Natural killer cell (primary cell): ENCODE data around the gene TTC16. TPM values are rescaled to one million over a fixed set of nuclear protein-coding genes. Genes with fewer than 3 reads are reported as not detected.

Source experiments
- ATAC-seq, 3 donors: fragments of 150-1000 bp in 2 of 3; fragments of 200-7000 bp in 1 of 3; cut with Tn5 transposase; 1 replicate in 1 of 3; 2 replicates in 2 of 3; pipeline ENCODE4 v1.10.0; 2021; ENCODE audit warnings: mild to moderate bottlenecking in 2 of 3, moderate library complexity in 2 of 3
- DNase-seq, 2 donors: peaks; one replicate each; pipeline versions ENCODE4 v3.0.0 to v3.0.0-alpha.2; 2013 to 2021; ENCODE audit warnings: mixed read lengths in 1 of 2
- H3K27ac ChIP-seq: one replicate; pipeline ENCODE4 v1.5.1; 2013; ENCODE audit warnings: mild to moderate bottlenecking, low read length
- H3K27me3 ChIP-seq: one replicate; pipeline ENCODE4 v1.6.1; 2013; ENCODE audit warnings: low read length; ENCODE audit not compliant: control insufficient read depth, insufficient read depth
- H3K36me3 ChIP-seq: one replicate; pipeline ENCODE4 v1.6.1; 2013; ENCODE audit warnings: low read length; ENCODE audit not compliant: control insufficient read depth, insufficient read depth
- H3K4me1 ChIP-seq: one replicate; pipeline ENCODE4 v1.6.1; 2013; ENCODE audit warnings: low read length; ENCODE audit not compliant: control insufficient read depth, insufficient read depth
- H3K4me3 ChIP-seq: one replicate; pipeline ENCODE4 v1.5.1; 2013; ENCODE audit warnings: low read length
- H3K9me3 ChIP-seq: one replicate; pipeline ENCODE4 v1.6.1; 2013; ENCODE audit warnings: low read length; ENCODE audit not compliant: control insufficient read depth, insufficient read depth
- H3K27ac Mint-ChIP-seq, 2 donors: one replicate each; pipeline ENCODE4 v1.8.0; 2022; ENCODE audit warnings: mild to moderate bottlenecking in 2 of 2, mixed read lengths in 2 of 2, moderate library complexity in 1 of 2
- H3K27me3 Mint-ChIP-seq, 2 donors: one replicate each; pipeline ENCODE4 v1.8.0; 2022; ENCODE audit warnings: low read depth in 2 of 2, mixed read lengths in 2 of 2
- H3K36me3 Mint-ChIP-seq: one replicate; pipeline ENCODE4 v1.8.0; 2022; ENCODE audit warnings: mixed read lengths
- H3K4me1 Mint-ChIP-seq, 2 donors: one replicate each; pipeline ENCODE4 v1.8.0; 2022; ENCODE audit warnings: mixed read lengths in 2 of 2
- H3K4me3 Mint-ChIP-seq: one replicate; pipeline ENCODE4 v1.8.0; 2022; ENCODE audit warnings: mild to moderate bottlenecking, moderate library complexity, mixed read lengths
- H3K9me3 Mint-ChIP-seq, 2 donors: one replicate each; pipeline ENCODE4 v1.8.0; 2022; ENCODE audit warnings: mixed read lengths in 2 of 2
- CTCF ChIP-seq: fragments of 200-600 bp; IDR thresholded peaks from one replicate; pipeline ENCODE4 v1.8.0; 2022; ENCODE audit warnings: antibody characterized with exemption
- WGBS: methylation state at CpG from one replicate; pipeline ENCODE4 v1.1.7; 2013; ENCODE audit warnings: missing lambda C conversion rate; ENCODE audit not compliant: insufficient coverage; 5-methylcytosine and 5-hydroxymethylcytosine counted together
- intact Hi-C: fragments of 100-400 bp; cut with micrococcal nuclease; formaldehyde crosslinking; loops from one replicate; pipeline ENCODE4 v1.14.2; 2022
- total RNA-seq, 4 donors: library from RNA; stranded (reverse); fragments of 120-200 nt in 1 of 4; gene quantifications; one replicate each; pipeline versions ENCODE4 v1.2.3 to v1.2.4, GENCODE V29; 2013 to 2022

Gene TTC16
- total RNA-seq, 3 donors from 2014 or later (not counting 1 experiment from before 2014, with no cell fraction given), result 15.5 to 23.0 (median 21.5) TPM

GRCh38 chr9:127744398-127745110, 28.7 kb downstream of the TTC16 start:
- H3K9me3 Mint-ChIP-seq, result no peaks in the 10 kb centered on the region
- intact Hi-C loops, result no loop called here
- H3K4me1 ChIP-seq, result peaks cover 22% of the 10 kb centered on the region
- peaks cover 93% of the 10 kb centered on the region for H3K36me3 ChIP-seq
- DNase-seq (no peak), ATAC-seq (no peak)
- no peaks in the 10 kb centered on the region for H3K36me3 Mint-ChIP-seq
- peaks cover 12 to 13% of the 10 kb centered on the region in 2 donors for H3K4me1 Mint-ChIP-seq
- TF ChIP-seq CTCF, result no peak
- H3K4me3 Mint-ChIP-seq, result no peak overlapping the region
- H3K27me3 ChIP-seq, result no peaks in the 10 kb centered on the region
- no peaks in the 10 kb centered on the region for H3K9me3 ChIP-seq
- no peak overlapping the region for H3K4me3 ChIP-seq
- no peak overlapping the region for H3K27ac ChIP-seq
- no peaks in the 10 kb centered on the region for H3K27me3 Mint-ChIP-seq
- H3K27ac Mint-ChIP-seq, result no peak overlapping the region
- WGBS, result 95% methylated on average over 18 of the region's 19 CpGs

GRCh38 chr9:127746959-127747569, 31.2 kb downstream of the TTC16 start:
- peaks cover 22% of the 10 kb centered on the region for H3K4me1 ChIP-seq
- intact Hi-C loops, result no loop called here
- ATAC-seq (peak; percentile 52 to 80 (median 73)), DNase-seq (peak in 1 of 2 donors; percentile 71)
- Mint-ChIP-seq H3K4me1 (peaks cover 18 to 27% of the 10 kb centered on the region in 2 donors), H3K27me3 (no peaks in the 10 kb centered on the region), H3K36me3 (peaks cover 7% of the 10 kb centered on the region), H3K27ac (peak overlapping the region; percentile 76 to 80), H3K4me3 (no peak overlapping the region), H3K9me3 (no peaks in the 10 kb centered on the region)
- H3K27ac ChIP-seq, result peak overlapping the region; percentile 53
- 85% methylated on average over 15 of the region's 15 CpGs for WGBS
- no peak for TF ChIP-seq CTCF
- no peaks in the 10 kb centered on the region for H3K9me3 ChIP-seq
- H3K36me3 ChIP-seq, result peaks cover 91% of the 10 kb centered on the region
- H3K27me3 ChIP-seq, result no peaks in the 10 kb centered on the region
- H3K4me3 ChIP-seq, result no peak overlapping the region

GRCh38 chr9:127749090-127749787, 33.4 kb downstream of the TTC16 start:
- no peak for ATAC-seq
- DNase-seq, result no peak
- intact Hi-C loops, result no loop called here
- H3K27ac ChIP-seq, result no peak overlapping the region
- H3K27me3 ChIP-seq, result no peaks in the 10 kb centered on the region
- H3K4me3 Mint-ChIP-seq, result no peak overlapping the region
- no peaks in the 10 kb centered on the region for H3K27me3 Mint-ChIP-seq
- WGBS, result 93% methylated on average over 26 of the region's 26 CpGs
- peaks cover 7% of the 10 kb centered on the region for H3K36me3 Mint-ChIP-seq
- no peak for TF ChIP-seq CTCF
- H3K9me3 Mint-ChIP-seq, result no peaks in the 10 kb centered on the region
- H3K4me1 Mint-ChIP-seq, result peaks cover 18 to 39% of the 10 kb centered on the region in 2 donors
- H3K27ac Mint-ChIP-seq, result peak overlapping the region in 1 of 2 donors; percentile 45
- no peak overlapping the region for H3K4me3 ChIP-seq
- H3K4me1 ChIP-seq, result peaks cover 22% of the 10 kb centered on the region
- no peaks in the 10 kb centered on the region for H3K9me3 ChIP-seq
- H3K36me3 ChIP-seq, result peaks cover 80% of the 10 kb centered on the region
